ENCODE data around the gene NAP1L4.

The NAP1L4 gene

DNA sequence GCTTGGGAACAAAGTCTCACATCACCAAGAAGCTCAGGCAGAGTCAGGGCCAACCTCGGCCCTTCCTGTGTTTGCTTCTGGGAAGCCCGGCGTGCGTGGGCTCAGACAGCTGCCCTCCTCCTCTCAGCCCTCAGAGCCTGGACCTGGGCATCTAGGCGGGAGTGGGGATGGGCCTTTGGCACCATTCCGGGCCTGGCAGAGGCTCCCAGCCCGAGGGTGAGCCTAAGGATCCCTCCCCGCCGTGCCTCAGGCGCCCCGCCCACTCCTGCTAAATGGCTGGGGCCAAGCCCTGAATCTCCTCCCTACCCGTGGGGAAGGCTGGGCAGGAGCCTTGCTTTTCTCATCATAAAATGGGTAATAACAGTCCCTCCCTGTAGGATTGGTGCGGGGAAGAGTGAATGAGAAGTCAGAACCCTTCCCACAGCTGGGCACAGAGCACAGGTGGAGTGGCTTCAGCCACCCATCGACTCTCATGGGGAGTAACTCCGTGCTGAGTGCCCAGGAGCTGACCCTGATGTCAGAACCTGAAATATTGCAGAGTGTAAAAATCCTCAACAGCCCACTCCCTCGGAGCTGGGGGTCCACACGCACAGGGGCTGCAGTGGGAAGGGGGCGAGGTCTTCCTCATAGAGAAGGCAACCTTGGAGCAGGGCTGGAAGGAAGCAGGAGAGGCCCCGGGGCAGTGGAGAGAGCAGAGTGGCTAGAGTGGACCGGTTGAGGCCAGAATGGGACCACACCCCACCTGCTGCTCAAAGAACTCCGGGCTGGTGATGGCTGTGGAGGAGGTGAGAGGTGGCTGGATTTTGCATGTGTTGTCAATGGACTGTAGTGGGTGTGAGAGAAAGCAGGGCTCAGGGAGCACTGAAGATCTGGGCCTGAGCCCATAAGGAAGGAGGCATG lies 87.7 kb downstream of the NAP1L4 start:
- DNase-seq (ENCODE audit: low read depth) = no peak

DNA sequence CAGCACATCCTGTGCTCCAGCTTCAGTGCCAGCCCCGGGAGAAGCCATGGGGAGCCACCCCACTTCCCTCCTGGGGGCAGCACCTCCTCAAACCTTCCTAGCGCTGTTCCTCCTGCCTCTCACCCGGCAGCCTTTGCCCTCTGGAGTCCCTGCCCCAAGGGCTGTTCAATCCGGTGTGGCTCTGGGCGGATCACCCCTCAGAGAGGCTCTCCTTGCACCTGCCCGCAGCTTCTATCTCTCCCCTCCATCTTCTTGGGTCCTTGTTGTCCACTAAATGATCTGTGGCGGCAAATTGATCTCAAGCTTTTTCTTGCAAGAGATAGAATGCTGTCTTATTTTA lies 88.5 kb downstream of the NAP1L4 start:
- DNase-seq (ENCODE audit: low read depth) = no peak

GRCh38 chr11:2902784-2903671 lies 89.1 kb downstream of the NAP1L4 start:
- DNase-seq (ENCODE audit: low read depth) = no peak

DNA sequence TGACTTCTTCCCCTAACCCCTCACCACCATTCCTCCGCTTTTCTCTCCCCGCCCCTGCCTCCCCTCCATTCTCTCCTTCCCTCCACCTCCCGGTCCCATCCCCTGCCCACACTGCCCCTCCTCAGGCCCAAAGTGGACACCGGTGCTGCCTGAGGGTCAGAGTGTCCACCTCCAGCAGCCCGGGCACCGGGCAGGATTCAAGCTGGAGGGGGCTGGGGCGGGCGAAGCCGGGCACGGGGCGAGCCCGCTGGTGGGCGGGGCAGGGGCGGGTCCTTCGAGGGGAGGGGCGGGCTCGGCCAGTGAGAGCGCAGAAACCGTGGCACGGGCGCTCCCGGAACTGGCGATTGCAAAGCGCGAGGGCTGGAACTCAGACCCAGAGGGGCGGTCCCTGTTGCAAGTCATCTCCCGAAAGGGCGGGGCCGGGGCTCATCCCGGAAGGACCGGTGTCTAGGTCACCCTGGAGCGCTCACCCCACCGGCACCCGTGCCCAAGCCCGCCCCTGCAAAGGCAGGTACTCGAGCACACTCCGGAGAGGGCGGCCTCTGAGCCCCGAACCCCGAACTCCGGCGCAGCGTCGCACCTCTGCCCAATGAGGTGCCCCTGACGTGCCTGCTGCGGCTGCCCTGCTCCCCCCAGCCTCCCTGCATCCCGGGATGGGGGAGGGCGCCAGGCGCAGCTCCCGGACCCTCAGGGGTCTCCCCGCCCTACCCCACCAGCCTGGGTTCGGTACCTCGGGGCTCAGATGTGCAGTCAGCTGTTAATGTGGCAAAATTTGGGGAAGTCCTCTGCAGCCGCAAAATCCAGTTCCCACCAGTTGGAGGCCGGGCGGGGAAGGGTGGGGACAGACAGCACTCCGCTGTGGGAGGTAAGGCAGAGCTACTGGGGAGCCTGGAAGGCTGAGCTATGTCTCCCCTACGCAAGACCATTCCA lies 90.0 kb downstream of the NAP1L4 start:
- DNase-seq (ENCODE audit: low read depth) = peak; percentile 93

DNA sequence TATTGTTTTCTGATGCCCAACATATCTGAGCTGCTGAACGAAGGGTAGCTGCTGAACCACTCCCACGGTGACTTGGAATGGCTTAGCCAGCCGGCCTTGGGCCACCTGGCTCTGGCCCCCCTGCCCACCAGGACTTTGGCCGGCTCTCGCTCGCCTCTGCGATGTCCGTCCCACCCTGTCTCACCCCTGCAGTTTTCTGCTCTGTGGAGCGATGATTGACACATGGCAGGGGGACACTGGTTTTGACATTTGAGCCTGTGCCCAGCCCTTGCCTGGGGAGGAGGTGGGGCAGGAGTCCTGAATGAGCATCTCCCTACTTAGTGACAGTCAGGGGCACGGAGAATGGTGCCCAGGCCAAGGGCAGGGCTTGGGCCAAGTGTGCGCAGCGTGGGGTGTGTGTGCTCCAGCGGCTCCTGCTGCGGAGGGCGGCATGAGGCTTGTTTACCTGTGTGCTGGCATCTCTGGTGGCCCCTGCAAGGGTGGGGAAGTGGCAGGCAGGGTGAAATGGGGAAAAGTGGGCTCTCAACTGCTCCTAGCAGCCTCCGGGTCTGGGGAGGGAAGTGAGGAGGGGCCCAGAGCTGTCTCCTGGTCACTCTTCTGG lies 90.8 kb downstream of the NAP1L4 start:
- DNase-seq (ENCODE audit: low read depth) = no peak

GRCh38 chr11:2899080-2899783 lies 92.9 kb downstream of the NAP1L4 start:
- DNase-seq (ENCODE audit: low read depth) = peak; percentile 39

- peak; percentile 95 for DNase-seq (ENCODE audit: low read depth)
Measured at GRCh38 chr11:2898366-2899079, 93.6 kb downstream of the NAP1L4 start.

- DNase-seq (ENCODE audit: low read depth) = no peak
Measured at GRCh38 chr11:2897048-2897447, 95.1 kb downstream of the NAP1L4 start.

DNA sequence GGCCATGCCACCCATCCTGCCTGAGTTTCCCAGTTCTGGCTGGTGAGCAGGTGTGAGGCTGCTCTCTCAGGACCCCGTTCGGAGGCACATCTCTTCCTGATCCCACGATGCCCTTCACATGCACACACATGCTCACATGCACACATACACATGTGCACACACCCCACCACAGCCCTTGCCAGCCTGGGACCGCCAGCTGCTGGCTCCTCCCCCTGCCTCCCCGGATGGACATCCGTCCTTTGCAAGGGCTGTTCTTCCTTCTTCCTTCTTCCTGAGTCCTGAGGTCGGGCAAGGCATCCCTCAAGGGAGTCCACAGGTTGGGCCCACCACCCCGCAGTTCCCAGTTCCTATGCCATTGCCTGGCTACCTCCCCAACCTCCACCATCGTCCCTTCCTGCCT lies 96.1 kb downstream of the NAP1L4 start:
- DNase-seq (ENCODE audit: low read depth) = no peak

Measured in ELR (cell line).